CD4-positive, alpha-beta T cell (primary cell): Measurements from ENCODE around the gene IFI27. TPM values are rescaled to one million over a fixed set of nuclear protein-coding genes. Genes with fewer than 3 reads are reported as not detected.

Source experiments
- ATAC-seq: fragments of 200-7000 bp; cut with Tn5 transposase; one replicate; pipeline ENCODE4 v1.10.0; 2022; ENCODE audit warnings: mild to moderate bottlenecking; ENCODE audit not compliant: poor library complexity
- CTCF ChIA-PET: fragments of 350-600 bp; sonication (Branson Sonifier 250); formaldehyde crosslinking; loops from one replicate; lab custom pipeline; 2021; ENCODE audit warnings: antibody characterized with exemption, inconsistent platforms; lab: Charles Lee
- POLR2A ChIA-PET: fragments of 350-600 bp; sonication (Branson Sonifier 250); formaldehyde crosslinking; loops from one replicate; lab custom pipeline; 2021; ENCODE audit warnings: antibody characterized with exemption, inconsistent platforms; lab: Charles Lee
- DNase-seq, 14 experiments: peaks; one replicate each; pipeline ENCODE4 v3.0.0-alpha.2; 2013 to 2020; ENCODE audit warnings: mixed read lengths in 2 of 14
- H3K27ac ChIP-seq, 2 donors: one replicate each; pipeline versions ENCODE4 v1.5.1 to v1.7.0; 2013; ENCODE audit warnings: low read length in 2 of 2, low read depth in 1 of 2, mild to moderate bottlenecking in 1 of 2
- H3K27me3 ChIP-seq, 2 experiments: 1 replicate in 1 of 2; 2 replicates in 1 of 2; pipeline versions ENCODE4 v1.6.1 to v1.7.0; 2013; ENCODE audit warnings: low read length in 2 of 2, control low read depth in 1 of 2, mild to moderate bottlenecking in 1 of 2, moderate library complexity in 1 of 2; ENCODE audit not compliant: insufficient read depth in 2 of 2, control insufficient read depth in 1 of 2
- H3K36me3 ChIP-seq: one replicate; pipeline ENCODE4 v1.6.1; 2013; ENCODE audit warnings: low read length, control low read depth; ENCODE audit not compliant: insufficient read depth
- H3K4me1 ChIP-seq: one replicate; pipeline ENCODE4 v1.6.1; 2013; ENCODE audit warnings: low read length, control low read depth; ENCODE audit not compliant: insufficient read depth
- H3K4me3 ChIP-seq: one replicate; pipeline ENCODE4 v1.5.1; 2013; ENCODE audit warnings: mild to moderate bottlenecking, low read length, moderate library complexity
- H3K9me3 ChIP-seq, 2 experiments: 1 replicate in 1 of 2; 2 replicates in 1 of 2; pipeline versions ENCODE4 v1.6.1 to v1.7.0; 2013; ENCODE audit warnings: low read length in 2 of 2, mild to moderate bottlenecking in 2 of 2, control low read depth in 1 of 2, moderate library complexity in 1 of 2; ENCODE audit not compliant: control insufficient read depth in 1 of 2, insufficient read depth in 1 of 2
- H3K27ac Mint-ChIP-seq: one replicate; pipeline ENCODE4 v1.8.0; 2020; ENCODE audit warnings: mixed read lengths
- H3K27me3 Mint-ChIP-seq: one replicate; pipeline ENCODE4 v1.8.0; 2021; ENCODE audit warnings: mixed read lengths
- H3K36me3 Mint-ChIP-seq: one replicate; pipeline ENCODE4 v1.8.0; 2021; ENCODE audit warnings: low read depth, mixed read lengths
- H3K4me1 Mint-ChIP-seq: one replicate; pipeline ENCODE4 v1.8.0; 2021; ENCODE audit warnings: low read depth, mixed read lengths
- H3K4me3 Mint-ChIP-seq: one replicate; pipeline ENCODE4 v1.8.0; 2020; ENCODE audit warnings: mild to moderate bottlenecking, mixed read lengths
- H3K9me3 Mint-ChIP-seq: one replicate; pipeline ENCODE4 v1.8.0; 2020; ENCODE audit warnings: mixed read lengths
- intact Hi-C, 2 experiments: fragments of 100-400 bp; cut with DNase I in 1 of 2; cut with micrococcal nuclease in 1 of 2; formaldehyde crosslinking; loops; one replicate each; pipeline versions ENCODE4 v1.15.1 to v1.9.0; 2023 to 2025; cut with DNase I, micrococcal nuclease
- total RNA-seq, 174 experiments: library from RNA in 2 of 174; stranded (reverse) in 2 of 174; gene quantifications; one replicate each; pipeline ENCODE4 v1.2.3 and lab custom pipeline; 2021 to 2026
- TF ChIP-seq, protein P1 (sequence below): fragments of 200-600 bp; IDR thresholded peaks from one replicate; pipeline ENCODE4 v1.8.0; 2022; ENCODE audit warnings: antibody characterized with exemption, mild to moderate bottlenecking

The IFI27 gene
- total RNA-seq, 2 experiments from 2014 or later: 1.7 to 2.2 TPM

DNA sequence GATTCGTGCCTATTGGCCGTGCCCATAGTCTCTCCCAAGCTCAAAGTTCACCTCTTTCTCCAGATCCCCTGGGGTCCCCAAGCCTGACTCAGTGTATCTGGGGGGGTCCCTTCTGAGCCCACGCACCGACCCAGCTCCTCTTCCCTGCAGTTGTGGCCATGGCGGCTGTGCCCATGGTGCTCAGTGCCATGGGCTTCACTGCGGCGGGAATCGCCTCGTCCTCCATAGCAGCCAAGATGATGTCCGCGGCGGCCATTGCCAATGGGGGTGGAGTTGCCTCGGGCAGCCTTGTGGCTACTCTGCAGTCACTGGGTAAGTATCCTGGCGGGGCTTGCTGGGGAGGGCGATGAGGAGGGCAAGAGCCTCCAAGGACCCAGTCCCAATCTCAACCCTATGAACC lies 5.1 kb downstream of the IFI27 start:
- H3K9me3 Mint-ChIP-seq: peaks cover 2% of the 10 kb centered on the region
- POLR2A ChIA-PET: no interaction called here
- DNase-seq (peak in 1 of 14 experiments; percentile 28), ATAC-seq (no peak)
- TF ChIP-seq, protein P1, sequence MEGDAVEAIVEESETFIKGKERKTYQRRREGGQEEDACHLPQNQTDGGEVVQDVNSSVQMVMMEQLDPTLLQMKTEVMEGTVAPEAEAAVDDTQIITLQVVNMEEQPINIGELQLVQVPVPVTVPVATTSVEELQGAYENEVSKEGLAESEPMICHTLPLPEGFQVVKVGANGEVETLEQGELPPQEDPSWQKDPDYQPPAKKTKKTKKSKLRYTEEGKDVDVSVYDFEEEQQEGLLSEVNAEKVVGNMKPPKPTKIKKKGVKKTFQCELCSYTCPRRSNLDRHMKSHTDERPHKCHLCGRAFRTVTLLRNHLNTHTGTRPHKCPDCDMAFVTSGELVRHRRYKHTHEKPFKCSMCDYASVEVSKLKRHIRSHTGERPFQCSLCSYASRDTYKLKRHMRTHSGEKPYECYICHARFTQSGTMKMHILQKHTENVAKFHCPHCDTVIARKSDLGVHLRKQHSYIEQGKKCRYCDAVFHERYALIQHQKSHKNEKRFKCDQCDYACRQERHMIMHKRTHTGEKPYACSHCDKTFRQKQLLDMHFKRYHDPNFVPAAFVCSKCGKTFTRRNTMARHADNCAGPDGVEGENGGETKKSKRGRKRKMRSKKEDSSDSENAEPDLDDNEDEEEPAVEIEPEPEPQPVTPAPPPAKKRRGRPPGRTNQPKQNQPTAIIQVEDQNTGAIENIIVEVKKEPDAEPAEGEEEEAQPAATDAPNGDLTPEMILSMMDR: no peak
- H3K4me3 Mint-ChIP-seq: no peak overlapping the region
- intact Hi-C loops: no loop called here
- H3K9me3 ChIP-seq: peaks cover 10 to 11% of the 10 kb centered on the region in 2 experiments
- H3K27ac ChIP-seq: no peak overlapping the region
- H3K27me3 Mint-ChIP-seq: peaks cover 31% of the 10 kb centered on the region
- H3K4me1 ChIP-seq: peaks cover 4% of the 10 kb centered on the region
- H3K27ac Mint-ChIP-seq: no peak overlapping the region
- H3K36me3 ChIP-seq: no peaks in the 10 kb centered on the region
- peaks cover under 1% of the 10 kb centered on the region for H3K36me3 Mint-ChIP-seq
- H3K4me1 Mint-ChIP-seq: no peaks in the 10 kb centered on the region
- H3K4me3 ChIP-seq: no peak overlapping the region
- peaks cover 3 to 7% of the 10 kb centered on the region in 2 experiments for H3K27me3 ChIP-seq
- CTCF ChIA-PET: interaction anchor here (0.6 kb wide), 1 partner anchor 1588 kb away, joined by 3 read pairs; no protein-coding TSS in a partner anchor

DNA sequence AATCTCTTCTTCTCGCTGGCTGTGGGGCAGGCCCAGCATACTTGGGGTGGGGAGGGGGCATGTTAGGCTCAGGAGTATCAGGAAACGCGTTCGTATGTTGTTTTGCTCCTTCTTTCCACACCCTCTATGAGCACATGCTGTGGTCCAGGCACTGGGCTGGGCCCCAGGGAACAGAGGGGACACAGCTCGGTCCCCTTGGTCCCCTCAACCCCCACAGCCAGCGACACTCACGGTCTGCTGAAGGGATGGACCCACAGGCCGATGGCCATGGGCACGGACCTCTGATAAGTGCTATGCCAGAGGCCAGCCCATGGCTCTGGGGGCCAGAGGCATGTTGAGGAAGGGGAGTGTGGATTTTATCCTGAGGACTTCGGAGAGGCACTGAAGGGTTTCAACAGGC lies 6.2 kb downstream of the IFI27 start:
- Histone ChIP-seq H3K4me1 (peaks cover 4% of the 10 kb centered on the region), H3K9me3 (peaks cover 16 to 19% of the 10 kb centered on the region in 2 experiments), H3K4me3 (no peak overlapping the region), H3K27me3 (peaks cover 3 to 7% of the 10 kb centered on the region in 2 experiments), H3K36me3 (no peaks in the 10 kb centered on the region), H3K27ac (no peak overlapping the region)
- Mint-ChIP-seq H3K27ac (no peak overlapping the region), H3K4me3 (no peak overlapping the region), H3K27me3 (peaks cover 35% of the 10 kb centered on the region), H3K9me3 (peaks cover 9% of the 10 kb centered on the region), H3K36me3 (peaks cover 7% of the 10 kb centered on the region), H3K4me1 (no peaks in the 10 kb centered on the region)
- TF ChIP-seq, protein P1: no peak
- CTCF ChIA-PET: no interaction called here
- no peak for ATAC-seq
- POLR2A ChIA-PET: no interaction called here
- intact Hi-C loops: no loop called here
- DNase-seq: no peak

DNA sequence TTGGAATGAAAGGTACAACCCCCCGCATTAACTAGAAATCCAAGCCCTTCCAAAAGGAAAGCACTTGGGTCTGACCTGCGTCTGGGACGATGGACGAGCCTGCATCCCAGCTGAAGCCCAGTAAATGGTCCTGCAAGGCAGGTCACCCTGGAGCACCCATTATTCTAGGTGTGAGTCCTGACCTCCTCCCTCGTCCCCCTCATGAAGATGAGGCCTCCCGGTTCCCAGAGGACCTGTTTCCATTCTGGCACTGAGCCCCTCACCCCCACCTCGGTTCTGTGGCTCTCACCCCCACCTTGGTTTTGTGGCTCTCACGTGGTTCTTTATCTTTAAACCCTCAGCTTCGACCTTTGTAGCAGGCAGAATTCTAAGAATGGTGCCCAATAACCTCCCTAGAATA lies 7.3 kb downstream of the IFI27 start:
- H3K36me3 Mint-ChIP-seq: peaks cover 7% of the 10 kb centered on the region
- H3K9me3 Mint-ChIP-seq: peaks cover 9% of the 10 kb centered on the region
- H3K4me3 Mint-ChIP-seq: no peak overlapping the region
- no peaks in the 10 kb centered on the region for H3K4me1 Mint-ChIP-seq
- ChIA-PET CTCF (no interaction called here), POLR2A (no interaction called here)
- peaks cover 35% of the 10 kb centered on the region for H3K27me3 Mint-ChIP-seq
- intact Hi-C loops: no loop called here
- Histone ChIP-seq H3K4me1 (peaks cover 4% of the 10 kb centered on the region), H3K36me3 (no peaks in the 10 kb centered on the region), H3K27ac (no peak overlapping the region), H3K9me3 (peaks cover 19 to 22% of the 10 kb centered on the region in 2 experiments), H3K27me3 (peaks cover 3 to 7% of the 10 kb centered on the region in 2 experiments), H3K4me3 (no peak overlapping the region)
- H3K27ac Mint-ChIP-seq: no peak overlapping the region
- ATAC-seq: no peak
- TF ChIP-seq, protein P1: no peak
- no peak for DNase-seq
